AG09319 (cell line): ENCODE results near the gene PAIP2.
"Not testable (repeated sequence)": the region's sequence is repeated elsewhere in the genome, so short reads cannot be mapped to it uniquely, and the experiment has no call there.

Experiments used
- DNase-seq: peaks from one replicate; pipeline ENCODE4 v3.0.0-alpha.2; 2010; ENCODE audit warnings: low read depth; ENCODE audit errors: extremely low read depth
- CTCF ChIP-seq: IDR thresholded peaks from 2 replicates; pipeline ENCODE4 v1.5.1; 2011; ENCODE audit warnings: low read depth, mild to moderate bottlenecking, inconsistent platforms, low read length, moderate library complexity

The PAIP2 gene

GRCh38 chr5:139335811-139336210 is 5.8 kb upstream of the PAIP2 start:
- TF ChIP-seq CTCF, result no peak
- DNase-seq, result no peak

- TF ChIP-seq CTCF, result no peak
- DNase-seq, result no peak
Observed at GRCh38 chr5:139340051-139340450, 1.6 kb upstream of the PAIP2 start.

- TF ChIP-seq CTCF, result no peak
Observed at GRCh38 chr5:139341187-139341688, 416 bp upstream of the PAIP2 start.

GRCh38 chr5:139342423-139342723 is 719 bp downstream of the PAIP2 start:
- no peak for TF ChIP-seq CTCF
- DNase-seq, result no peak

More at GRCh38 chr5:139341187-139341688, 416 bp upstream of the PAIP2 start:
- DNase-seq, result no peak

GRCh38 chr5:139343476-139343875 is 1.8 kb downstream of the PAIP2 start:
- DNase-seq, result no peak
- no peak for TF ChIP-seq CTCF

- TF ChIP-seq CTCF, result no peak
- DNase-seq, result no peak
Observed at GRCh38 chr5:139344177-139344576, 2.5 kb downstream of the PAIP2 start.

- not testable (repeated sequence) for DNase-seq
Observed at GRCh38 chr5:139345442-139345841, 3.8 kb downstream of the PAIP2 start.

- not testable (repeated sequence) for DNase-seq
Observed at GRCh38 chr5:139347863-139348262, 6.2 kb downstream of the PAIP2 start.

- no peak for DNase-seq
Observed at GRCh38 chr5:139354186-139354585, 12.5 kb downstream of the PAIP2 start.

GRCh38 chr5:139355900-139356299 is 14.2 kb downstream of the PAIP2 start:
- not testable (repeated sequence) for DNase-seq

More at GRCh38 chr5:139354186-139354585, 12.5 kb downstream of the PAIP2 start:
- TF ChIP-seq CTCF, result no peak
